SH-SY5Y (cell line): ENCODE results near the gene OGFOD1.

Source experiments
- GATA2 ChIP-seq: IDR thresholded peaks from 2 replicates; pipeline ENCODE4 v1.6.1; 2011; ENCODE audit warnings: mild to moderate bottlenecking, low read depth, low read length
- GATA3 ChIP-seq: IDR thresholded peaks from 2 replicates; pipeline ENCODE4 v1.6.1; 2011; ENCODE audit warnings: low read depth, mild to moderate bottlenecking, low read length, moderate library complexity

DNA sequence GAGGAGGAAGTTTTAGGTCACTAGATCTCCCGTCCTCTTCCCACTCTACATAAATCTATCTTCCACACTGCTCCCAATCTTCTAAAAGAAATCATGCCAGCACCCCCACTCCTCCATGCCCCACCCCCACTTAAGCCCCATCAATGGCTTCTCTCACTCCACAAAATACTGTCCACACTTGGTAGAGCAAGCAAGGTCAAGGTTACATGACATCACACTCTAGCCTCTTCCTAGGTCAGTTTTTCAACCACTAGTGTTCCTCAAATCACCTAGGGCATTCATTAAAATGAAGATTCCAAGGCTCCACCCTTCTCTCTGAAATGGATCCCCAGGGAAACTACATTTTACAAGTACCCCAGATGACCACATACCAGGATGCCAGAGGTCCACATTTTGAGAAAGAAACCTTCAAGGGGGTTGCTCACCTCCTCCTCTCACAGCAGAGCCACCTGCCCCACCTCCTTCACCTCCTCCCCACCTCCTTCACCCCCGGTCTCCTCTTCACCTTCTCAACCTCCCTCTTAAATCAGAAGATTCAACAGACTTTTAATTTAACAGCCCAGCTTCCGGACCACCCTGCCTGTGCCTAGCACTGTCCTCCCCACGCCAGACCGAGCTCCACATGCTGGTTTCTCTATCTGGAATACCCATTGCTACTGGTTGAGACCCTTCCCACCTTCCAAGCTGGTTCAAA lies 29.2 kb upstream of the OGFOD1 start:
- TF ChIP-seq GATA2 = no peak
- TF ChIP-seq GATA3 = no peak
